ENCODE data around the gene SLC4A1. TPM values are rescaled to one million over a fixed set of nuclear protein-coding genes. Genes with fewer than 3 reads are reported as not detected.

Gene SLC4A1
- total and polyA plus RNA-seq, 8 donors = 8.3 TPM; not detected in 7

GRCh38 chr17:44308865-44309264 lies 40.9 kb upstream of the SLC4A1 start:
- Histone ChIP-seq H3K4me1 (peaks cover 17 to 25% (median 20%) of the 10 kb centered on the region in 4 donors), H3K4me3 (peak overlapping the region; percentile 45 to 56 (median 52)), H3K27ac (peak overlapping the region in 3 of 5 donors; percentile 58 to 82 (median 70)), H3K9me3 (no peaks in the 10 kb centered on the region), H3K36me3 (no peaks in the 10 kb centered on the region), H3K27me3 (peaks cover 0 to 78% (median 31%) of the 10 kb centered on the region in 3 donors)
- intact Hi-C loops (cut with DNase I; ENCODE audit: low total_unique reads) = no loop called here
- TF ChIP-seq EP300 (IDR thresholded peaks at IDR 0.05) = no peak
- TF ChIP-seq POLR2AphosphoS5 (IDR thresholded peaks at IDR 0.05) = no peak
- TF ChIP-seq CTCF (IDR thresholded peaks at IDR 0.05) = no peak
- no peak for TF ChIP-seq POLR2A (IDR thresholded peaks at IDR 0.05)
- DNase-seq = peak in 1 of 2 donors; percentile 67
- 1 to 3% (median 3%) methylated on average over 14 to 15 of the region's 15 CpGs for WGBS, 5 donors

- TF ChIP-seq CTCF (IDR thresholded peaks at IDR 0.05) (no peak), POLR2A (IDR thresholded peaks at IDR 0.05) (no peak), POLR2AphosphoS5 (IDR thresholded peaks at IDR 0.05) (no peak), EP300 (IDR thresholded peaks at IDR 0.05) (no peak)
- Histone ChIP-seq H3K9me3 (no peaks in the 10 kb centered on the region), H3K27me3 (peaks cover 0 to 78% (median 29%) of the 10 kb centered on the region in 3 donors), H3K27ac (peak within 1 kb of the TSS in 3 of 5 donors; percentile 58 to 82 (median 70)), H3K4me1 (peaks cover 17 to 25% (median 20%) of the 10 kb centered on the region in 4 donors), H3K4me3 (peak within 1 kb of the TSS; percentile 45 to 56 (median 52)), H3K36me3 (no peaks in the 10 kb centered on the region)
- 1 to 3% (median 1%) methylated on average over 12 to 38 of the region's 39 CpGs for WGBS, 5 donors
- intact Hi-C loops (cut with DNase I; ENCODE audit: low total_unique reads) = no loop called here
- peak; percentile 77 to 97 for DNase-seq
Observed at GRCh38 chr17:44308320-44308818, 40.4 kb upstream of the SLC4A1 start, which contains the start of gene RUNDC3A. RUNDC3A (plus strand) TSS chr17:44308601; CDS start chr17:44308833, 232 bp downstream.

GRCh38 chr17:44307387-44308186 lies 39.7 kb upstream of the SLC4A1 start:
- WGBS, 5 donors = 2 to 5% (median 3%) methylated on average over 21 to 26 of the region's 26 CpGs
- peaks cover 0 to 71% (median 22%) of the 10 kb centered on the region in 3 donors for H3K27me3 ChIP-seq
- H3K36me3 ChIP-seq = no peaks in the 10 kb centered on the region
- peak overlapping the region; percentile 45 to 56 (median 52) for H3K4me3 ChIP-seq
- no peaks in the 10 kb centered on the region for H3K9me3 ChIP-seq
- H3K4me1 ChIP-seq = peaks cover 17 to 25% (median 20%) of the 10 kb centered on the region in 4 donors
- TF ChIP-seq EP300 (IDR thresholded peaks at IDR 0.05) (no peak), POLR2A (IDR thresholded peaks at IDR 0.05) (no peak), CTCF (IDR thresholded peaks at IDR 0.05) (no peak), POLR2AphosphoS5 (IDR thresholded peaks at IDR 0.05) (no peak)
- peak overlapping the region in 3 of 5 donors; percentile 58 to 82 (median 70) for H3K27ac ChIP-seq
- peak in 1 of 2 donors; percentile 83 for DNase-seq
- intact Hi-C loops (cut with DNase I; ENCODE audit: low total_unique reads) = no loop called here

GRCh38 chr17:44304651-44305050 lies 36.7 kb upstream of the SLC4A1 start:
- Histone ChIP-seq H3K27me3 (peaks cover 0 to 79% (median 20%) of the 10 kb centered on the region in 3 donors), H3K36me3 (no peaks in the 10 kb centered on the region)
- TF ChIP-seq POLR2AphosphoS5 (IDR thresholded peaks at IDR 0.05) (no peak), POLR2A (IDR thresholded peaks at IDR 0.05) (no peak), EP300 (IDR thresholded peaks at IDR 0.05) (no peak), CTCF (IDR thresholded peaks at IDR 0.05) (no peak)

More at GRCh38 chr17:44304651-44305050, 36.7 kb upstream of the SLC4A1 start:
- Histone ChIP-seq H3K27ac (no peak overlapping the region), H3K9me3 (no peaks in the 10 kb centered on the region), H3K4me1 (peaks cover 17 to 24% (median 20%) of the 10 kb centered on the region in 4 donors), H3K4me3 (no peak overlapping the region)
- intact Hi-C loops (cut with DNase I; ENCODE audit: low total_unique reads) = no loop called here
- DNase-seq = no peak
